CD4-positive, alpha-beta memory T cell (primary cell): ENCODE measurements around the gene CXorf49B. TPM values are rescaled to one million over a fixed set of nuclear protein-coding genes. Genes with fewer than 3 reads are reported as not detected.
"Not testable (repeated sequence)": the region's sequence is repeated elsewhere in the genome, so short reads cannot be mapped to it uniquely, and the experiment has no call there.

Experiments
- CTCF ChIA-PET: fragments of 350-600 bp; sonication (Branson Sonifier 250); formaldehyde crosslinking; loops from one replicate; lab custom pipeline; 2021; ENCODE audit warnings: inconsistent platforms; ENCODE audit not compliant: partially characterized antibody; lab: Charles Lee
- POLR2A ChIA-PET: fragments of 350-600 bp; sonication (Branson Sonifier 250); formaldehyde crosslinking; loops from one replicate; lab custom pipeline; 2021; ENCODE audit not compliant: partially characterized antibody; lab: Charles Lee
- DNase-seq, 5 donors: peaks; one replicate each; pipeline versions ENCODE4 v3.0.0 to v3.0.0-alpha.2; 2020 to 2022; ENCODE audit warnings: mixed read lengths in 1 of 5
- H3K27ac ChIP-seq: one replicate; pipeline ENCODE4 v1.7.0; 2013; ENCODE audit warnings: low read depth, low read length
- H3K27me3 ChIP-seq: 2 replicates; pipeline ENCODE4 v1.7.0; 2013; ENCODE audit warnings: mild to moderate bottlenecking, low read length, moderate library complexity; ENCODE audit not compliant: insufficient read depth
- H3K36me3 ChIP-seq: 2 replicates; pipeline ENCODE4 v1.7.0; 2013; ENCODE audit warnings: mild to moderate bottlenecking, low read length, moderate library complexity; ENCODE audit not compliant: insufficient read depth
- H3K4me1 ChIP-seq: 2 replicates; pipeline ENCODE4 v1.7.0; 2013; ENCODE audit warnings: mild to moderate bottlenecking, low read length, moderate library complexity; ENCODE audit not compliant: insufficient read depth
- H3K4me3 ChIP-seq, 2 donors: one replicate each; pipeline ENCODE4 v1.7.0; 2013; ENCODE audit warnings: low read length in 2 of 2, mild to moderate bottlenecking in 1 of 2
- H3K9me3 ChIP-seq, 2 donors: one replicate each; pipeline ENCODE4 v1.7.0; 2013; ENCODE audit warnings: low read length in 2 of 2, control low read depth in 1 of 2; ENCODE audit not compliant: control insufficient read depth in 1 of 2
- H3K27ac Mint-ChIP-seq, 7 donors: one replicate each; pipeline ENCODE4 v1.8.0; 2020 to 2021; ENCODE audit warnings: mixed read lengths in 7 of 7, mild to moderate bottlenecking in 6 of 7, inconsistent platforms in 3 of 7, moderate library complexity in 3 of 7
- H3K27me3 Mint-ChIP-seq, 2 donors: one replicate each; pipeline ENCODE4 v1.8.0; 2020 to 2021; ENCODE audit warnings: mixed read lengths in 2 of 2
- H3K36me3 Mint-ChIP-seq, 2 donors: one replicate each; pipeline ENCODE4 v1.8.0; 2020 to 2021; ENCODE audit warnings: mixed read lengths in 2 of 2, inconsistent platforms in 1 of 2, mild to moderate bottlenecking in 1 of 2
- H3K4me1 Mint-ChIP-seq, 4 donors: one replicate each; pipeline ENCODE4 v1.8.0; 2020 to 2021; ENCODE audit warnings: mixed read lengths in 4 of 4, mild to moderate bottlenecking in 1 of 4
- H3K4me3 Mint-ChIP-seq, 8 donors: one replicate each; pipeline ENCODE4 v1.8.0; 2020 to 2021; ENCODE audit warnings: mixed read lengths in 8 of 8, mild to moderate bottlenecking in 7 of 8, moderate library complexity in 6 of 8, inconsistent platforms in 3 of 8
- H3K9me3 Mint-ChIP-seq, 8 donors: one replicate each; pipeline ENCODE4 v1.8.0; 2020 to 2021; ENCODE audit warnings: mixed read lengths in 8 of 8, mild to moderate bottlenecking in 5 of 8, inconsistent platforms in 3 of 8, moderate library complexity in 1 of 8
- intact Hi-C: fragments of 100-400 bp; cut with micrococcal nuclease; formaldehyde crosslinking; loops from one replicate; pipeline ENCODE4 v1.15.1; 2023
- polyA plus RNA-seq, 2 donors: library from polyadenylated mRNA; unstranded; fragments of 300-500 nt; fragmentation: Illumina TruSeq; gene quantifications; one replicate each; pipeline ENCODE4 v1.2.3, GENCODE V29; 2021
- total RNA-seq, 2 experiments: library from RNA; stranded (reverse); gene quantifications; one replicate each; pipeline ENCODE4 v1.2.3, GENCODE V29; 2021

Gene CXorf49B
- total and polyA plus RNA-seq, 4 experiments from 2014 or later = not detected

- H3K27ac Mint-ChIP-seq, intact Hi-C loops: not testable (repeated sequence)
These were observed 2.4 kb upstream of the CXorf49B start for GRCh38 chrX:71760688-71761281.

GRCh38 chrX:71764832-71765231 lies 1.7 kb downstream of the CXorf49B start:
- H3K27me3 Mint-ChIP-seq, H3K4me3 ChIP-seq, intact Hi-C loops, POLR2A ChIA-PET, H3K9me3 ChIP-seq, H3K27ac Mint-ChIP-seq, H3K4me1 Mint-ChIP-seq, H3K4me3 Mint-ChIP-seq, CTCF ChIA-PET, DNase-seq, H3K27me3 ChIP-seq, H3K36me3 Mint-ChIP-seq, H3K36me3 ChIP-seq, H3K27ac ChIP-seq, H3K9me3 Mint-ChIP-seq, H3K4me1 ChIP-seq: not testable (repeated sequence)

More at GRCh38 chrX:71760688-71761281, 2.4 kb upstream of the CXorf49B start:
- H3K4me3 Mint-ChIP-seq, H3K36me3 Mint-ChIP-seq, DNase-seq, H3K4me1 Mint-ChIP-seq, H3K9me3 ChIP-seq, CTCF ChIA-PET, H3K36me3 ChIP-seq, POLR2A ChIA-PET, H3K4me3 ChIP-seq, H3K27me3 Mint-ChIP-seq, H3K4me1 ChIP-seq, H3K9me3 Mint-ChIP-seq, H3K27ac ChIP-seq, H3K27me3 ChIP-seq: not testable (repeated sequence)

- H3K36me3 Mint-ChIP-seq, H3K27ac Mint-ChIP-seq, H3K9me3 ChIP-seq, H3K4me1 ChIP-seq, H3K9me3 Mint-ChIP-seq, H3K36me3 ChIP-seq, POLR2A ChIA-PET, intact Hi-C loops, H3K27me3 Mint-ChIP-seq, DNase-seq, CTCF ChIA-PET, H3K27me3 ChIP-seq, H3K27ac ChIP-seq, H3K4me3 Mint-ChIP-seq, H3K4me1 Mint-ChIP-seq, H3K4me3 ChIP-seq: not testable (repeated sequence)
These were observed 2.5 kb downstream of the CXorf49B start for GRCh38 chrX:71765613-71766012.

GRCh38 chrX:71767134-71767533 lies 4.0 kb downstream of the CXorf49B start:
- H3K27me3 Mint-ChIP-seq, POLR2A ChIA-PET, intact Hi-C loops, CTCF ChIA-PET, H3K4me3 Mint-ChIP-seq, H3K36me3 ChIP-seq, DNase-seq, H3K4me1 ChIP-seq, H3K4me1 Mint-ChIP-seq, H3K27ac Mint-ChIP-seq, H3K4me3 ChIP-seq, H3K9me3 ChIP-seq, H3K9me3 Mint-ChIP-seq, H3K27me3 ChIP-seq, H3K27ac ChIP-seq, H3K36me3 Mint-ChIP-seq: not testable (repeated sequence)

GRCh38 chrX:71778322-71778721 lies 15.2 kb downstream of the CXorf49B start:
- H3K4me1 ChIP-seq, H3K4me3 Mint-ChIP-seq, H3K4me3 ChIP-seq, H3K36me3 Mint-ChIP-seq, H3K9me3 ChIP-seq, H3K9me3 Mint-ChIP-seq, H3K4me1 Mint-ChIP-seq, CTCF ChIA-PET, H3K27ac ChIP-seq, H3K27me3 ChIP-seq, POLR2A ChIA-PET, H3K27ac Mint-ChIP-seq, intact Hi-C loops, DNase-seq, H3K27me3 Mint-ChIP-seq, H3K36me3 ChIP-seq: not testable (repeated sequence)

- H3K4me3 Mint-ChIP-seq, intact Hi-C loops, CTCF ChIA-PET, H3K4me1 Mint-ChIP-seq, POLR2A ChIA-PET, H3K4me1 ChIP-seq, H3K4me3 ChIP-seq, H3K27me3 ChIP-seq, H3K9me3 Mint-ChIP-seq, H3K27ac ChIP-seq, H3K27me3 Mint-ChIP-seq, H3K36me3 ChIP-seq, H3K36me3 Mint-ChIP-seq, H3K27ac Mint-ChIP-seq, DNase-seq, H3K9me3 ChIP-seq: not testable (repeated sequence)
These were observed 19.2 kb downstream of the CXorf49B start for GRCh38 chrX:71782225-71782949.

GRCh38 chrX:71782950-71783299 lies 19.8 kb downstream of the CXorf49B start:
- H3K36me3 Mint-ChIP-seq, POLR2A ChIA-PET, CTCF ChIA-PET, H3K9me3 ChIP-seq, H3K4me1 ChIP-seq, H3K9me3 Mint-ChIP-seq, H3K27me3 ChIP-seq, H3K27ac ChIP-seq, DNase-seq, H3K27me3 Mint-ChIP-seq, H3K4me3 Mint-ChIP-seq, H3K4me3 ChIP-seq, intact Hi-C loops, H3K27ac Mint-ChIP-seq, H3K36me3 ChIP-seq, H3K4me1 Mint-ChIP-seq: not testable (repeated sequence)
